AG04450 (cell line): Measurements from ENCODE around the gene KIF5C. TPM values are rescaled to one million over a fixed set of nuclear protein-coding genes. Genes with fewer than 3 reads are reported as not detected.

ENCODE experiments used
- CTCF ChIA-PET: fragments of 300-600, 350-600 bp; formaldehyde crosslinking; extraction: SDS; loops from one replicate; lab custom pipeline; 2022; ENCODE audit warnings: antibody characterized with exemption, inconsistent platforms; lab: Charles Lee
- POLR2A ChIA-PET: fragments of 350-600 bp; formaldehyde crosslinking; extraction: SDS; loops from one replicate; lab custom pipeline; 2021; ENCODE audit warnings: antibody characterized with exemption, inconsistent platforms; lab: Yijun Ruan, JAX
- DNase-seq: peaks from one replicate; pipeline ENCODE4 v3.0.0-alpha.2; 2011; ENCODE audit warnings: low read depth, low spot score
- H3K27ac ChIP-seq: one replicate; pipeline ENCODE4 v1.5.1; 2012; ENCODE audit warnings: low read depth, low read length, control low read depth
- H3K27me3 ChIP-seq: one replicate; pipeline ENCODE4 v1.6.0; 2012; ENCODE audit warnings: low read length; ENCODE audit not compliant: control insufficient read depth, insufficient read depth
- H3K4me3 ChIP-seq: 2 replicates; pipeline ENCODE4 v1.5.1; 2011; ENCODE audit warnings: mild to moderate bottlenecking, low read depth, low read length, control low read depth
- H3K9me3 ChIP-seq: 2 replicates; pipeline ENCODE4 v1.5.1; 2012; ENCODE audit warnings: low read length; ENCODE audit not compliant: control insufficient read depth, insufficient read depth
- polyA plus RNA-seq: library from polyadenylated mRNA; depleted of rRNA; stranded (reverse); fragments of >200 nt; gene quantifications from 2 replicates; pipeline ENCODE4 v1.2.3, GENCODE V29; 2011
- TF ChIP-seq, protein P1 (sequence below): IDR thresholded peaks from 2 replicates; pipeline ENCODE4 v1.5.1; 2011; ENCODE audit warnings: low read depth, low read length, control low read depth, inconsistent platforms

Gene KIF5C
- polyA plus RNA-seq, 1 experiment, result 0.12 TPM

DNA sequence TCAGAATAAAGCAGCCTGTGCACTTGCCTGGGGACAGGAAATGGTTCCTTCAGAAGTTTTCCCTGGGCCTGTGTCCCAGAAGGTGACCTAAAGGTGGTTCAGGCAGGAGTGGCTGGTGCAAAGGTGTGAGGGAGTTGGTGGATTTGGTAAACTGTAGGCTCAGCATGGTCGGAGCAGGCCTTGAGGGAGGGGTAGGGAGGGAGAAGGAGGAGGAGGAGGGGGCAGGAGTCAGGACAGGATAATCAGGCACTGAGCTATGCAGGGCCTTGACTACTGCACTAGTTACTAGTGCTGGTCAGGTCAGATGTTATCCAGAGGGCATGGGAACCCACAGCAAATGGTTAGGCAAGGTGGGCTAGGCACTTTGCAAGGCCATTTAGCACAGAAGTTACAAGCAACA is 184.8 kb downstream of the KIF5C start:
- no peak overlapping the region for H3K4me3 ChIP-seq
- TF ChIP-seq, protein P1, sequence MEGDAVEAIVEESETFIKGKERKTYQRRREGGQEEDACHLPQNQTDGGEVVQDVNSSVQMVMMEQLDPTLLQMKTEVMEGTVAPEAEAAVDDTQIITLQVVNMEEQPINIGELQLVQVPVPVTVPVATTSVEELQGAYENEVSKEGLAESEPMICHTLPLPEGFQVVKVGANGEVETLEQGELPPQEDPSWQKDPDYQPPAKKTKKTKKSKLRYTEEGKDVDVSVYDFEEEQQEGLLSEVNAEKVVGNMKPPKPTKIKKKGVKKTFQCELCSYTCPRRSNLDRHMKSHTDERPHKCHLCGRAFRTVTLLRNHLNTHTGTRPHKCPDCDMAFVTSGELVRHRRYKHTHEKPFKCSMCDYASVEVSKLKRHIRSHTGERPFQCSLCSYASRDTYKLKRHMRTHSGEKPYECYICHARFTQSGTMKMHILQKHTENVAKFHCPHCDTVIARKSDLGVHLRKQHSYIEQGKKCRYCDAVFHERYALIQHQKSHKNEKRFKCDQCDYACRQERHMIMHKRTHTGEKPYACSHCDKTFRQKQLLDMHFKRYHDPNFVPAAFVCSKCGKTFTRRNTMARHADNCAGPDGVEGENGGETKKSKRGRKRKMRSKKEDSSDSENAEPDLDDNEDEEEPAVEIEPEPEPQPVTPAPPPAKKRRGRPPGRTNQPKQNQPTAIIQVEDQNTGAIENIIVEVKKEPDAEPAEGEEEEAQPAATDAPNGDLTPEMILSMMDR, result no peak
- POLR2A ChIA-PET, result no interaction called here
- no peaks in the 10 kb centered on the region for H3K27me3 ChIP-seq
- no peak overlapping the region for H3K27ac ChIP-seq
- no peak for DNase-seq
- no peaks in the 10 kb centered on the region for H3K9me3 ChIP-seq
- CTCF ChIA-PET, result interaction anchor here (1.8 kb wide), 1 partner anchor 502 kb away, joined by 6 read pairs; no protein-coding TSS in a partner anchor

DNA sequence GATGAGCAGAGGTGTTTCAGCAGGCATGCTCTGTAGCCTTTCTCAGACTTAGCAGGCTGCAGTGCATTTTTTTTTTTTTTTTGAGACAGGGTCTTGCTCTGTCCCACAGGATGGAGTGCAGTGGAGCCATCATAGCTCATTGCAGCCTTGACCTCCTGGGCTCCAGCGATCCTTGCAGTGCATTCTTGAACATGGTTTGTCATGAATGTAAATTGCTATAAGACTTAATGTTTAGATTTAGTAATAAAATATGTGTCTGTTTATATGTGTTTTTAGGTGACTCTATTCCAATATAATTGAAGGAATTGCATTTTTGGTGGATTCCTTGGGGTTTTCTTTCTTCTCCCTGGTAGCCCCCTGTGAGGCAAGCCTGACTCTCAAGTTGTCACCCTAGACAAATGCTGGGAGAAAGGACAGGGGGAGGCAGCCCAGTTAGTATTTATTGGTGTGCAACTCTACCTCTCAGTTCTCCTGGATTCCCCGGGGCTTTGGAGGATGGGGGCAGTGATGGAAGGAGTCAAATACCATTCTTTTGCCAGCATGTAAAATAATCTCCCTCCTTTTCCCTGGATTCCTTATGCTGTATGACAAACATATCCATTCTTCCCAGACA is 186.2 kb downstream of the KIF5C start:
- Histone ChIP-seq H3K4me3 (no peak overlapping the region), H3K27ac (no peak overlapping the region), H3K9me3 (no peaks in the 10 kb centered on the region), H3K27me3 (no peaks in the 10 kb centered on the region)
- ChIA-PET POLR2A (interaction anchor here (0.6 kb wide), 1 partner anchor 8 kb away, joined by 4 read pairs; no protein-coding TSS in a partner anchor), CTCF (interaction anchor here (0.7 to 1.8 kb wide), 2 partner anchors 422 to 501 kb away, joined by 4 to 6 read pairs; no protein-coding TSS in a partner anchor)
- TF ChIP-seq, protein P1, result no peak
- DNase-seq, result no peak

DNA sequence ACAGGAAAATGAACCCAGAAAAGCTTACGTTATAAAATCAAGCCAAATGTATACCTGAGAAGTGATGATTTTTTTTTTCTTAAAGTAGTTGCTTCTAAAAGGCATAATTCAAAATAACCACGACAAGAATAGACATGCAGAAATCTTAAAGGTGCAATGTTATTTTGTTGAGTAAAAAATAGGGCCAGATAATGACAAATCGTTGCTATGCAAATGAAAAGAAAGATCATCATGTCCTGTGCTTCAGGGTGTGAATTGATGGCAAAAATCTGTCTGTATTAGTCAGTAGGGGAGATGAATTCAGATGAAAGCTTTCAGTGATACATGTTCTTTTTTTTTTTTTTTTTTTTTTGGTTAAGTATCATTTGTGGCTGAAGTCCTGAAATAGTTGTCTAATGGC is 187.5 kb downstream of the KIF5C start:
- POLR2A ChIA-PET, result no interaction called here
- no peaks in the 10 kb centered on the region for H3K9me3 ChIP-seq
- H3K4me3 ChIP-seq, result no peak overlapping the region
- DNase-seq, result no peak
- CTCF ChIA-PET, result interaction anchor here (0.7 to 2.0 kb wide), 2 partner anchors 45 to 116 kb away, joined by 4 to 6 read pairs; no protein-coding TSS in a partner anchor
- no peak overlapping the region for H3K27ac ChIP-seq
- TF ChIP-seq, protein P1, result no peak
- H3K27me3 ChIP-seq, result no peaks in the 10 kb centered on the region

DNA sequence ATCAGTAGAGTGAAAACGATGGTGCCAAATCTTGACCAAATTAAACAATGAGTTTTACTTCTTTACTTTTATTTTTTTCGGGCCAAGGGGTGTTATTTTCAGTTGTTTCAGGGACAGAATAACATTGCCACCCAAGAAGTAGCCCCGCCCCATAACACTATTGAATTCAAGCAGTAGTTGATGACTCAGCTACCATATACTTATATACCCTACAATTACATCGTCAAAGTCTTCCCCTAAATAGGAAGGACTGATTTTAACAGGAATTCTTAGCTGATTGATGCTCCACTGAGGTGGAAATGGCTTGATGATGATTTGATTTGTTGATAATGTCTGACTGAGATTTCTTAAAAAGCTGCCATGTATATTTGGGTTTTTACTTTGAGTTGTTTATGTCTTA is 188.2 kb downstream of the KIF5C start:
- Histone ChIP-seq H3K27ac (no peak overlapping the region), H3K27me3 (no peaks in the 10 kb centered on the region), H3K9me3 (no peaks in the 10 kb centered on the region), H3K4me3 (no peak overlapping the region)
- POLR2A ChIA-PET, result no interaction called here
- CTCF ChIA-PET, result interaction anchor here (0.7 to 2.0 kb wide), 3 partner anchors 22 to 115 kb away, joined by 3 to 6 read pairs (median 4); no protein-coding TSS in a partner anchor
- TF ChIP-seq, protein P1, result no peak
- DNase-seq, result no peak

DNA sequence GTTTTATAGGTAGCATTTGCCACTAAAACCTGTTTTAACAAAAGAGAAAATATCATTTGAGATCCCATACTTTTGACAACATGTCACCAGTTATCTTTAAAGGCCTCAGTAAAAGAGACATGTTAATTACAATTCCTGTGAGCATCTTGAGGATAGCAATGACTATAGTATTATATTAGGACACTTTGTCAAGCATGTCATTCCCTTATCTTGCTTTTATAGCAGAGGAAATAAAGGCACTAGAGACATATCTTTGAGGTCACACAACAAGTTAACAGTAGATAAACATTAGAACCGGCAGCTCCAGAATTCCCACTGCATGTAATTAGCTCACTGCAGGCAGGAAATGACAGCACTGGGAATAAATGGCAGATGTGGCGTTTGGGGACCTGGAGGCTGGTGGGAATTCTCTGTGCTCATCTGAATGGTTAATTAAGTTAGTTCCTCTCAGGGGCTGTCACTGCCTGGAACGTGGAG is 189.4 kb downstream of the KIF5C start:
- CTCF ChIA-PET, result interaction anchor here (1.1 kb wide), 1 partner anchor 23 kb away, joined by 3 read pairs; no protein-coding TSS in a partner anchor
- H3K9me3 ChIP-seq, result no peaks in the 10 kb centered on the region
- TF ChIP-seq, protein P1, result no peak
- H3K27ac ChIP-seq, result no peak overlapping the region
- DNase-seq, result no peak
- POLR2A ChIA-PET, result no interaction called here
- no peak overlapping the region for H3K4me3 ChIP-seq
- no peaks in the 10 kb centered on the region for H3K27me3 ChIP-seq
